Heart left ventricle (tissue), 13 donors: Measurements from ENCODE around the gene CUX1.
"Not testable (repeated sequence)": the region's sequence is repeated elsewhere in the genome, so short reads cannot be mapped to it uniquely, and the experiment has no call there.

Experiments
- POLR2A ChIP-seq, 2 donors: fragments of 450-650 bp; IDR thresholded peaks; one replicate each; pipeline ENCODE4 v1.6.1; 2017; ENCODE audit warnings: antibody characterized with exemption in 2 of 2, mild to moderate bottlenecking in 2 of 2, moderate library complexity in 2 of 2
- TF ChIP-seq, protein P1 (sequence below), 12 donors: fragments of 200-600 bp; sonication (generic) in 4 of 12; IDR thresholded peaks; one replicate each; pipeline versions ENCODE4 v1.5.0 to v1.8.0; 2018 to 2022; ENCODE audit warnings: antibody characterized with exemption in 12 of 12, mild to moderate bottlenecking in 5 of 12
- donor health status: ischemic (EF 13 %, LVEDD 7.1; RV severe dilation, severe dysfunction).
- donor health status: DM: no; HTN: yes; CAD: no.
- donor health status: DM: no; HTN: no; CAD: no.
- donor health status: ischemic (EF 25% LVEDD 6.9; RV normal size, moderate dysfunction).
- donor health status: ischemic (EF 25% LVEDD 5.7; RV mildly dilated, moderate dysfunction).
- donor health status: ischemic (EF 35%, LVEDD 5.7; RV mildly dilated, moderate dysfunction).
- donor health status: nonischemic (EF 11% LVEDD 7.7; RV severe dilation, severe dysfunction).
- donor health status: DM: yes; HTN: yes; CAD: no.
- donor health status: PGD.
- donor health status: ischemic (EF 29% LVEDD 5.4; RV normal size, mild dysfunction).
- donor health status: nonischemic (EF 23%, LVEDD 6.1; RV moderate dilation, normal function).

DNA sequence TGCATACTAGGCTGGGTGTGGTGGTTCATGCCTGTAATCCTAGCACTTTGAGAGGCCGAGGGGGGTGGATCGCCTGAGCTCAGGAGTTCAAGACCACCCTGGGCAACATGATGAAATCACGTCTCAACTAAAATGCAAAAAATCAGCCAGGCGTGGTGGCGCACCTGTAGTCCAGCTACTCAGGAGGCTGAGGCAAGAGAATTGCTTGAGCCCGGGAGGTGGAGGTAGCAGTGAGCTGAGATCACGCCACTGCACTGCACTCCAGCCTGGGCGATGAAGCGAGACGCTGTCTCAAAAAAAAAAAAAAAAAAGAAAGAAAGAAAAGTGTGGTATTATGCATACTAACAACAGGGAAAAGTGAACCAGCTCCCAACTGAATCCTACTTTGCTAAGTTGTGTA is 19.3 kb upstream of the CUX1 start:
- TF ChIP-seq, protein P1, sequence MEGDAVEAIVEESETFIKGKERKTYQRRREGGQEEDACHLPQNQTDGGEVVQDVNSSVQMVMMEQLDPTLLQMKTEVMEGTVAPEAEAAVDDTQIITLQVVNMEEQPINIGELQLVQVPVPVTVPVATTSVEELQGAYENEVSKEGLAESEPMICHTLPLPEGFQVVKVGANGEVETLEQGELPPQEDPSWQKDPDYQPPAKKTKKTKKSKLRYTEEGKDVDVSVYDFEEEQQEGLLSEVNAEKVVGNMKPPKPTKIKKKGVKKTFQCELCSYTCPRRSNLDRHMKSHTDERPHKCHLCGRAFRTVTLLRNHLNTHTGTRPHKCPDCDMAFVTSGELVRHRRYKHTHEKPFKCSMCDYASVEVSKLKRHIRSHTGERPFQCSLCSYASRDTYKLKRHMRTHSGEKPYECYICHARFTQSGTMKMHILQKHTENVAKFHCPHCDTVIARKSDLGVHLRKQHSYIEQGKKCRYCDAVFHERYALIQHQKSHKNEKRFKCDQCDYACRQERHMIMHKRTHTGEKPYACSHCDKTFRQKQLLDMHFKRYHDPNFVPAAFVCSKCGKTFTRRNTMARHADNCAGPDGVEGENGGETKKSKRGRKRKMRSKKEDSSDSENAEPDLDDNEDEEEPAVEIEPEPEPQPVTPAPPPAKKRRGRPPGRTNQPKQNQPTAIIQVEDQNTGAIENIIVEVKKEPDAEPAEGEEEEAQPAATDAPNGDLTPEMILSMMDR (IDR thresholded peaks at IDR 0.05) = not testable (repeated sequence)
- TF ChIP-seq POLR2A (IDR thresholded peaks at IDR 0.05) = not testable (repeated sequence)
